Naive thymus-derived CD4-positive, alpha-beta T cell (primary cell): ENCODE measurements around the gene GBX1. TPM values are rescaled to one million over a fixed set of nuclear protein-coding genes. Genes with fewer than 3 reads are reported as not detected.

Experiments used
- ATAC-seq: fragments of 150-1000 bp; cut with Tn5 transposase; 2 replicates; pipeline ENCODE4 v1.10.0; 2021; ENCODE audit warnings: mild to moderate bottlenecking, moderate library complexity
- CTCF ChIA-PET: fragments of 350-600 bp; sonication (Branson Sonifier 250); formaldehyde crosslinking; loops from one replicate; lab custom pipeline; 2021; ENCODE audit warnings: antibody characterized with exemption; lab: Charles Lee
- POLR2A ChIA-PET: fragments of 350-600 bp; sonication (Branson Sonifier 250); formaldehyde crosslinking; loops from one replicate; lab custom pipeline; 2021; ENCODE audit warnings: antibody characterized with exemption, inconsistent platforms; lab: Charles Lee
- DNase-seq, 9 donors: peaks; one replicate each; pipeline versions ENCODE4 v3.0.0 to v3.0.0-alpha.2; 2020 to 2022; ENCODE audit warnings: mixed read lengths in 1 of 9
- H3K27ac ChIP-seq: one replicate; pipeline ENCODE4 v1.7.0; 2013; ENCODE audit warnings: mild to moderate bottlenecking, low read depth, low read length, moderate library complexity
- H3K27me3 ChIP-seq, 2 donors: one replicate each; pipeline ENCODE4 v1.7.0; 2013; ENCODE audit warnings: low read length in 2 of 2, mild to moderate bottlenecking in 2 of 2, moderate library complexity in 2 of 2; ENCODE audit not compliant: control insufficient read depth in 2 of 2, insufficient read depth in 2 of 2
- H3K36me3 ChIP-seq, 3 experiments: 1 replicate in 2 of 3; 2 replicates in 1 of 3; pipeline ENCODE4 v1.7.0; 2013; ENCODE audit warnings: low read length in 3 of 3, mild to moderate bottlenecking in 3 of 3, moderate library complexity in 1 of 3; ENCODE audit not compliant: insufficient read depth in 3 of 3, control insufficient read depth in 2 of 3
- H3K4me1 ChIP-seq, 2 donors: one replicate each; pipeline ENCODE4 v1.7.0; 2013; ENCODE audit warnings: low read length in 2 of 2, mild to moderate bottlenecking in 2 of 2, moderate library complexity in 1 of 2; ENCODE audit not compliant: control insufficient read depth in 2 of 2, insufficient read depth in 2 of 2
- H3K4me3 ChIP-seq: 2 replicates; pipeline ENCODE4 v1.7.0; 2013; ENCODE audit warnings: mild to moderate bottlenecking, low read length
- H3K9me3 ChIP-seq, 3 experiments: 1 replicate in 2 of 3; 2 replicates in 1 of 3; pipeline ENCODE4 v1.7.0; 2013; ENCODE audit warnings: low read length in 3 of 3; ENCODE audit not compliant: control insufficient read depth in 2 of 3
- H3K27ac Mint-ChIP-seq, 9 donors: one replicate each; pipeline ENCODE4 v1.8.0; 2020 to 2022; ENCODE audit warnings: mixed read lengths in 9 of 9, mild to moderate bottlenecking in 8 of 9, moderate library complexity in 5 of 9, inconsistent platforms in 2 of 9
- H3K27me3 Mint-ChIP-seq, 5 donors: one replicate each; pipeline ENCODE4 v1.8.0; 2021 to 2022; ENCODE audit warnings: mixed read lengths in 5 of 5, mild to moderate bottlenecking in 1 of 5
- H3K36me3 Mint-ChIP-seq, 5 donors: one replicate each; pipeline ENCODE4 v1.8.0; 2020 to 2022; ENCODE audit warnings: mixed read lengths in 5 of 5, mild to moderate bottlenecking in 3 of 5, inconsistent platforms in 1 of 5
- H3K4me1 Mint-ChIP-seq, 7 donors: one replicate each; pipeline ENCODE4 v1.8.0; 2020 to 2022; ENCODE audit warnings: mixed read lengths in 7 of 7, mild to moderate bottlenecking in 3 of 7, inconsistent platforms in 1 of 7
- H3K4me3 Mint-ChIP-seq, 10 donors: one replicate each; pipeline ENCODE4 v1.8.0; 2020 to 2022; ENCODE audit warnings: mild to moderate bottlenecking in 10 of 10, mixed read lengths in 10 of 10, moderate library complexity in 6 of 10, inconsistent platforms in 2 of 10
- H3K9me3 Mint-ChIP-seq, 11 donors: one replicate each; pipeline ENCODE4 v1.8.0; 2020 to 2022; ENCODE audit warnings: mixed read lengths in 11 of 11, mild to moderate bottlenecking in 4 of 11, inconsistent platforms in 1 of 11, moderate library complexity in 1 of 11
- intact Hi-C, 2 donors: fragments of 100-400 bp; cut with micrococcal nuclease; formaldehyde crosslinking; loops; one replicate each; pipeline ENCODE4 v1.15.1; 2023
- polyA plus RNA-seq, 2 donors: library from polyadenylated mRNA; unstranded; fragments of 300-500 nt; fragmentation: Illumina TruSeq; gene quantifications; one replicate each; pipeline ENCODE4 v1.2.3, GENCODE V29; 2021
- total RNA-seq, 6 experiments: library from RNA in 5 of 6; stranded (reverse) in 5 of 6; gene quantifications; 1 replicate in 5 of 6; 2 replicates in 1 of 6; pipeline ENCODE4 v1.2.3 and lab custom pipeline; 2021 to 2026

GBX1 gene
- total and polyA plus RNA-seq, 7 experiments from 2014 or later = not detected

DNA sequence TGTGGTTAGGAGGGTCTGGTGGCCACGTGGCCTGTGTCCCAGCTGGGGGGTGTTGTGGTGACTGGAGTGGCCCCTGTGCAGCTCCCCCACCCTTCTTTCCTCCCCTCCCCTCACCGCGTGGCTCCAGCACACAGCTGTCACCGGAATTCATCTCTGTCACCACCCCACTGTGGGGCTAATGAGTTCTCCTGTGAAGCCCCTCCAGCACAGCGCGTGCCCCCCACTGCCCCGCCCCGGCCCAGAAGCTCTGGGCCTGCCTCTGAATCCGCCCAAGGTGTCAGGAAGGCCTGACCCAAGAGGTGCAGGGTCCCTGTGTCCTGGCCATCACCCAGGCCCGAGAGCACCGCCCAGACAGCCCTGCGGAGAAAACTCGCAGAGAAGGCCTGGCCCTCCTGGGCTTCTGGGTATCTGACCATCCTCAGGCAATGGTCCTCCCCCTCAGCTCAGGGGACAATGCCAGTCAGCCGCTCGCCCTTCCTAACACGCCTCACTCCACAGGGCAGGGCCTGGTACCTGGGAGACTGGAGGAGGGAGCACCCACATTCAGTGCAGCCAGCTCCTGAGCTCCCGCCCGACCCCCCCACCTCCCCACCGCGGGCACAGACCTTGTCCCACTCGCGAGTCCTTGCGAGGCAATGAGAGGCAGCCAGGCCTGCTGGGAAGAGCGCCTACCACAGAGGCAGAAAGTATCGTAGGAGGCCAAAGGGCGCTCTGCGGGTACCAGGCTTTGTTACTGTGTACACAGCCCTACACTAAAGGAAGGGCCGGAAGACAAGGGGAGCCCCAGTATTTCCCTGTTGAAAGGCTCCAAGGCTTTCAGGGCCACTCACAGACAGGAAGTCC is 38.2 kb downstream of the GBX1 start:
- H3K4me1 Mint-ChIP-seq = no peaks in the 10 kb centered on the region
- no peaks in the 10 kb centered on the region for H3K4me1 ChIP-seq
- H3K36me3 ChIP-seq = peaks cover 0 to 44% (median 0%) of the 10 kb centered on the region in 3 experiments
- no peak overlapping the region for H3K4me3 ChIP-seq
- no peak overlapping the region for H3K4me3 Mint-ChIP-seq
- no peaks in the 10 kb centered on the region for H3K27me3 Mint-ChIP-seq
- ChIA-PET CTCF (no interaction called here), POLR2A (interaction anchor here (0.6 to 0.8 kb wide), 2 partner anchors 674 to 725 kb away, joined by 3 to 4 read pairs; no protein-coding TSS in a partner anchor)
- H3K27ac Mint-ChIP-seq = no peak overlapping the region
- H3K27me3 ChIP-seq = no peaks in the 10 kb centered on the region
- no peak overlapping the region for H3K27ac ChIP-seq
- H3K9me3 Mint-ChIP-seq = no peaks in the 10 kb centered on the region
- DNase-seq (no peak), ATAC-seq (no peak)
- peaks cover 0 to 18% (median 0%) of the 10 kb centered on the region in 5 donors for H3K36me3 Mint-ChIP-seq
- intact Hi-C loops = no loop called here
- H3K9me3 ChIP-seq = no peaks in the 10 kb centered on the region

- ATAC-seq (no peak), DNase-seq (no peak)
- Mint-ChIP-seq H3K9me3 (no peaks in the 10 kb centered on the region), H3K27ac (no peak overlapping the region), H3K4me1 (peaks cover 0 to 6% (median 4%) of the 10 kb centered on the region in 7 donors), H3K4me3 (no peak overlapping the region), H3K27me3 (no peaks in the 10 kb centered on the region), H3K36me3 (peaks cover 0 to 18% (median 5%) of the 10 kb centered on the region in 5 donors)
- intact Hi-C loops = no loop called here
- no peaks in the 10 kb centered on the region for H3K4me1 ChIP-seq
- ChIA-PET CTCF (no interaction called here), POLR2A (interaction anchor here (0.8 kb wide), 1 partner anchor 725 kb away, joined by 3 read pairs; no protein-coding TSS in a partner anchor)
- H3K4me3 ChIP-seq = no peak overlapping the region
- H3K36me3 ChIP-seq = peaks cover 0 to 40% (median 0%) of the 10 kb centered on the region in 3 experiments
- H3K27ac ChIP-seq = no peak overlapping the region
- H3K9me3 ChIP-seq = no peaks in the 10 kb centered on the region
- no peaks in the 10 kb centered on the region for H3K27me3 ChIP-seq
Observed at GRCh38 chr7:151128716-151129115, 38.8 kb downstream of the GBX1 start.

- H3K36me3 Mint-ChIP-seq = peaks cover 0 to 18% (median 5%) of the 10 kb centered on the region in 5 donors
- H3K27me3 Mint-ChIP-seq = no peaks in the 10 kb centered on the region
- Histone ChIP-seq H3K27me3 (no peaks in the 10 kb centered on the region), H3K4me1 (no peaks in the 10 kb centered on the region), H3K9me3 (no peaks in the 10 kb centered on the region), H3K36me3 (peaks cover 0 to 41% (median 0%) of the 10 kb centered on the region in 3 experiments), H3K27ac (no peak overlapping the region), H3K4me3 (no peak overlapping the region)
- no peak overlapping the region for H3K27ac Mint-ChIP-seq
- DNase-seq (no peak), ATAC-seq (no peak)
- ChIA-PET POLR2A (interaction anchor here (0.6 kb wide), 1 partner anchor 25 kb away, joined by 3 read pairs; no protein-coding TSS in a partner anchor), CTCF (no interaction called here)
- no peaks in the 10 kb centered on the region for H3K9me3 Mint-ChIP-seq
- H3K4me1 Mint-ChIP-seq = peaks cover 0 to 8% (median 5%) of the 10 kb centered on the region in 7 donors
- H3K4me3 Mint-ChIP-seq = no peak overlapping the region
- intact Hi-C loops = no loop called here
Observed at GRCh38 chr7:151128144-151128543, 39.4 kb downstream of the GBX1 start.

GRCh38 chr7:151126491-151127137 is 40.9 kb downstream of the GBX1 start:
- peaks cover 0 to 8% (median 5%) of the 10 kb centered on the region in 7 donors for H3K4me1 Mint-ChIP-seq
- peaks cover 0 to 17% (median 5%) of the 10 kb centered on the region in 5 donors for H3K36me3 Mint-ChIP-seq
- DNase-seq = no peak
- Histone ChIP-seq H3K4me3 (no peak overlapping the region), H3K27ac (no peak overlapping the region), H3K27me3 (no peaks in the 10 kb centered on the region), H3K9me3 (no peaks in the 10 kb centered on the region), H3K4me1 (no peaks in the 10 kb centered on the region), H3K36me3 (peaks cover 0 to 40% (median 0%) of the 10 kb centered on the region in 3 experiments)
- intact Hi-C loops = no loop called here
- ATAC-seq = no peak
- no peaks in the 10 kb centered on the region for H3K9me3 Mint-ChIP-seq
- CTCF ChIA-PET = no interaction called here
- H3K4me3 Mint-ChIP-seq = no peak overlapping the region
- POLR2A ChIA-PET = no interaction called here
- H3K27me3 Mint-ChIP-seq = no peaks in the 10 kb centered on the region
- no peak overlapping the region for H3K27ac Mint-ChIP-seq

- ChIA-PET CTCF (no interaction called here), POLR2A (no interaction called here)
- no peak overlapping the region for H3K4me3 ChIP-seq
- no peaks in the 10 kb centered on the region for H3K9me3 ChIP-seq
- no peak for ATAC-seq
- peak overlapping the region in 1 of 10 donors; percentile 28 for H3K4me3 Mint-ChIP-seq
- peaks cover 0 to 40% (median 0%) of the 10 kb centered on the region in 3 experiments for H3K36me3 ChIP-seq
- no peaks in the 10 kb centered on the region for H3K27me3 ChIP-seq
- H3K27ac ChIP-seq = no peak overlapping the region
- H3K4me1 ChIP-seq = no peaks in the 10 kb centered on the region
- peaks cover 0 to 8% (median 6%) of the 10 kb centered on the region in 7 donors for H3K4me1 Mint-ChIP-seq
- intact Hi-C loops = no loop called here
- no peak for DNase-seq
- no peak overlapping the region for H3K27ac Mint-ChIP-seq
- H3K36me3 Mint-ChIP-seq = peaks cover 0 to 16% (median 7%) of the 10 kb centered on the region in 5 donors
- H3K9me3 Mint-ChIP-seq = no peaks in the 10 kb centered on the region
- no peaks in the 10 kb centered on the region for H3K27me3 Mint-ChIP-seq
Observed at GRCh38 chr7:151125846-151126481, 41.5 kb downstream of the GBX1 start.

- Mint-ChIP-seq H3K9me3 (no peaks in the 10 kb centered on the region), H3K27me3 (no peaks in the 10 kb centered on the region), H3K4me3 (peak overlapping the region in 1 of 10 donors; percentile 28), H3K36me3 (peaks cover 0 to 17% (median 7%) of the 10 kb centered on the region in 5 donors), H3K4me1 (peaks cover 0 to 8% (median 6%) of the 10 kb centered on the region in 7 donors), H3K27ac (no peak overlapping the region)
- no peaks in the 10 kb centered on the region for H3K9me3 ChIP-seq
- DNase-seq = no peak
- CTCF ChIA-PET = no interaction called here
- no peaks in the 10 kb centered on the region for H3K27me3 ChIP-seq
- intact Hi-C loops = no loop called here
- H3K36me3 ChIP-seq = peaks cover 0 to 40% (median 0%) of the 10 kb centered on the region in 3 experiments
- H3K4me3 ChIP-seq = no peak overlapping the region
- ATAC-seq = no peak
- no peak overlapping the region for H3K27ac ChIP-seq
- POLR2A ChIA-PET = no interaction called here
- H3K4me1 ChIP-seq = no peaks in the 10 kb centered on the region
Observed at GRCh38 chr7:151125470-151125845, 42.0 kb downstream of the GBX1 start.
